SK-N-SH treated with all-trans-retinoic acid at 6 μM for 48 hours (cell line): ENCODE data around the gene SLC7A4.
"Not testable (repeated sequence)": the region's sequence is repeated elsewhere in the genome, so short reads cannot be mapped to it uniquely, and the experiment has no call there.

Source experiments
- ATAC-seq: fragments of 200-7000 bp; cut with Tn5 transposase; 3 replicates; pipeline ENCODE4 v1.9.1; 2020; ENCODE audit warnings: mild to moderate bottlenecking, moderate library complexity
- ARNTL ChIP-seq: fragments of 450-650 bp; formaldehyde crosslinking; IDR thresholded peaks from 2 replicates; pipeline ENCODE4 v1.5.0; 2020; ENCODE audit warnings: low read depth, mild to moderate bottlenecking, moderate library complexity, borderline replicate concordance
- BACH2 ChIP-seq: fragments of 250-450 bp; sonication (Bioruptor Pico); IDR thresholded peaks from 2 replicates; pipeline ENCODE4 v1.9.0; 2021; ENCODE audit warnings: mild to moderate bottlenecking, borderline replicate concordance
- CREB5 ChIP-seq: fragments of 250-450 bp; sonication (Bioruptor Pico); IDR thresholded peaks from 2 replicates; pipeline ENCODE4 v1.5.1; 2020; ENCODE audit warnings: low read depth, mild to moderate bottlenecking, moderate library complexity
- CSRNP3 ChIP-seq: fragments of 250-450 bp; sonication (Bioruptor Pico); IDR thresholded peaks from 2 replicates; pipeline ENCODE4 v1.5.1; 2021; ENCODE audit warnings: mild to moderate bottlenecking, moderate library complexity
- ESRRG ChIP-seq: fragments of 250-450 bp; sonication (Bioruptor Pico); IDR thresholded peaks from 2 replicates; pipeline ENCODE4 v1.6.1; 2021; ENCODE audit warnings: mild to moderate bottlenecking
- GLIS3 ChIP-seq: fragments of 250-450 bp; sonication (Bioruptor Pico); IDR thresholded peaks from 2 replicates; pipeline ENCODE4 v1.5.0; 2020; ENCODE audit warnings: mild to moderate bottlenecking, moderate library complexity
- ISL1 ChIP-seq: fragments of 250-450 bp; sonication (Bioruptor Pico); IDR thresholded peaks from 2 replicates; pipeline ENCODE4 v2.1.2; 2022; ENCODE audit warnings: mild to moderate bottlenecking, moderate library complexity
- OSR1 ChIP-seq: fragments of 250-450 bp; sonication (Bioruptor Pico); IDR thresholded peaks from 2 replicates; pipeline ENCODE4 v1.8.0; 2022; ENCODE audit warnings: moderate library complexity, mild to moderate bottlenecking, inconsistent platforms
- PATZ1 ChIP-seq: fragments of 250-450 bp; sonication (Bioruptor Pico); IDR thresholded peaks from 2 replicates; pipeline ENCODE4 v1.8.0; 2020; ENCODE audit warnings: mild to moderate bottlenecking, moderate library complexity, borderline replicate concordance
- POU6F1 ChIP-seq: fragments of 250-450 bp; sonication (Bioruptor Pico); IDR thresholded peaks from 2 replicates; pipeline ENCODE4 v1.8.0; 2021; ENCODE audit warnings: low read depth, mild to moderate bottlenecking, moderate library complexity, borderline replicate concordance
- PPARA ChIP-seq: fragments of 250-450 bp; sonication (Bioruptor Pico); IDR thresholded peaks from 2 replicates; pipeline ENCODE4 v1.5.0; 2020; ENCODE audit warnings: mild to moderate bottlenecking, borderline replicate concordance
- RARB ChIP-seq: fragments of 250-450 bp; sonication (Bioruptor Pico); IDR thresholded peaks from 2 replicates; pipeline ENCODE4 v1.8.0; 2021; ENCODE audit warnings: mild to moderate bottlenecking, moderate library complexity
- SNAI2 ChIP-seq: fragments of 250-450 bp; sonication (Bioruptor Pico); IDR thresholded peaks from 2 replicates; pipeline ENCODE4 v1.5.0; 2020; ENCODE audit warnings: mild to moderate bottlenecking, moderate library complexity
- TCF4 ChIP-seq: fragments of 250-450 bp; sonication (Bioruptor Pico); IDR thresholded peaks from 2 replicates; pipeline ENCODE4 v1.8.0; 2021; ENCODE audit warnings: mild to moderate bottlenecking, moderate library complexity, borderline replicate concordance
- TOX ChIP-seq: fragments of 250-450 bp; sonication (Bioruptor Pico); IDR thresholded peaks from 2 replicates; pipeline ENCODE4 v1.8.0; 2021; ENCODE audit warnings: mild to moderate bottlenecking, moderate library complexity, borderline replicate concordance
- TSHZ2 ChIP-seq: fragments of 250-450 bp; sonication (Bioruptor Pico); IDR thresholded peaks from 2 replicates; pipeline ENCODE4 v1.5.0; 2020; ENCODE audit warnings: mild to moderate bottlenecking, moderate library complexity
- ZC3H10 ChIP-seq: fragments of 250-450 bp; sonication (Bioruptor Pico); IDR thresholded peaks from 2 replicates; pipeline ENCODE4 v1.5.1; 2021; ENCODE audit warnings: mild to moderate bottlenecking, moderate library complexity
- ZFP30 ChIP-seq: fragments of 450-650 bp; formaldehyde crosslinking; IDR thresholded peaks from 2 replicates; pipeline ENCODE4 v1.5.0; 2022; ENCODE audit warnings: mild to moderate bottlenecking, moderate library complexity
- ZNF565 ChIP-seq: fragments of 450-650 bp; formaldehyde crosslinking; conservative IDR thresholded peaks from 2 replicates; pipeline ENCODE4 v1.5.0; 2020; ENCODE audit warnings: low read depth, mild to moderate bottlenecking, moderate library complexity
- ZNF70 ChIP-seq: fragments of 450-650 bp; formaldehyde crosslinking; IDR thresholded peaks from 2 replicates; pipeline ENCODE4 v1.5.0; 2020; ENCODE audit warnings: mild to moderate bottlenecking, moderate library complexity
- ZNF8 ChIP-seq: fragments of 450-650 bp; formaldehyde crosslinking; IDR thresholded peaks from 2 replicates; pipeline ENCODE4 v1.5.0; 2020; ENCODE audit warnings: mild to moderate bottlenecking, moderate library complexity

SLC7A4 gene

GRCh38 chr22:21061660-21062321 is 29.4 kb upstream of the SLC7A4 start:
- peak; percentile 45; the same call in 1 of the 2 replicates for TF ChIP-seq ZNF8 (CRISPR knock-in tag)
- not testable (repeated sequence) for ATAC-seq

GRCh38 chr22:21060363-21060762 is 28.0 kb upstream of the SLC7A4 start:
- not testable (repeated sequence) for ATAC-seq

GRCh38 chr22:21055880-21056319 is 23.5 kb upstream of the SLC7A4 start:
- ATAC-seq = no peak
- TF ChIP-seq CSRNP3 (CRISPR knock-in tag) = no peak
- TF ChIP-seq SNAI2 (CRISPR knock-in tag) = no peak
- TF ChIP-seq OSR1 = no peak
- no peak for TF ChIP-seq ISL1 (CRISPR knock-in tag)
- TF ChIP-seq ZC3H10 (CRISPR knock-in tag) = no peak
- no peak for TF ChIP-seq TSHZ2 (CRISPR knock-in tag)
- TF ChIP-seq TCF4 (CRISPR knock-in tag) = no peak
- TF ChIP-seq PPARA (CRISPR knock-in tag) = no peak
- no peak for TF ChIP-seq ZNF70 (CRISPR knock-in tag)
- TF ChIP-seq POU6F1 (CRISPR knock-in tag) = no peak
- no peak for TF ChIP-seq ESRRG
- no peak for TF ChIP-seq BACH2
- TF ChIP-seq PATZ1 (CRISPR knock-in tag) = no peak
- no peak for TF ChIP-seq ZFP30
- TF ChIP-seq CREB5 = no peak
- no peak for TF ChIP-seq ARNTL

GRCh38 chr22:21055564-21055834 is 23.1 kb upstream of the SLC7A4 start:
- no peak for ATAC-seq
- TF ChIP-seq ZC3H10 (CRISPR knock-in tag) (no peak), ZFP30 (no peak), PPARA (CRISPR knock-in tag) (no peak), TOX (no peak), ZNF8 (CRISPR knock-in tag) (no peak), CSRNP3 (CRISPR knock-in tag) (no peak), TCF4 (CRISPR knock-in tag) (no peak), GLIS3 (CRISPR knock-in tag) (no peak), RARB (CRISPR knock-in tag) (no peak), OSR1 (no peak), ISL1 (CRISPR knock-in tag) (no peak), ESRRG (no peak), ZNF565 (CRISPR knock-in tag) (no peak), PATZ1 (CRISPR knock-in tag) (no peak), ARNTL (no peak), ZNF70 (CRISPR knock-in tag) (no peak)
